GM18511 (cell line): ENCODE results near the gene EXOC3.

Experiments
- ATAC-seq: cut with Tn5 transposase; IDR thresholded peaks from one replicate; pipeline ENCODE4 v1.9.1; 2021; ENCODE audit warnings: mild to moderate bottlenecking, moderate library complexity; ENCODE audit not compliant: unreplicated experiment

The EXOC3 gene

GRCh38 chr5:424301-425110 is 18.5 kb upstream of the EXOC3 start:
- peak; percentile 88 for ATAC-seq

GRCh38 chr5:425714-426113 is 17.3 kb upstream of the EXOC3 start:
- no peak for ATAC-seq

GRCh38 chr5:426392-426976 is 16.5 kb upstream of the EXOC3 start:
- no peak for ATAC-seq

- no peak for ATAC-seq
These were observed 15.4 kb upstream of the EXOC3 start for GRCh38 chr5:427415-428087.

GRCh38 chr5:428219-428618 is 14.8 kb upstream of the EXOC3 start:
- no peak for ATAC-seq

- ATAC-seq = no peak
These were observed 14.1 kb upstream of the EXOC3 start for GRCh38 chr5:428754-429452.

GRCh38 chr5:429453-430188 is 13.4 kb upstream of the EXOC3 start:
- no peak for ATAC-seq

GRCh38 chr5:430214-430925 is 12.6 kb upstream of the EXOC3 start:
- no peak for ATAC-seq

- peak; percentile 76 for ATAC-seq
These were observed 11.8 kb upstream of the EXOC3 start for GRCh38 chr5:431001-431710.

- no peak for ATAC-seq
These were observed 11.3 kb upstream of the EXOC3 start for GRCh38 chr5:431711-432050.

GRCh38 chr5:432201-432927 is 10.6 kb upstream of the EXOC3 start:
- ATAC-seq = no peak

GRCh38 chr5:432928-433791 is 9.8 kb upstream of the EXOC3 start:
- ATAC-seq = no peak

GRCh38 chr5:433836-434235 is 9.1 kb upstream of the EXOC3 start:
- ATAC-seq = no peak

- no peak for ATAC-seq
These were observed 8.4 kb upstream of the EXOC3 start for GRCh38 chr5:434443-435146.

GRCh38 chr5:435156-435790 is 7.7 kb upstream of the EXOC3 start:
- ATAC-seq = no peak

GRCh38 chr5:435961-436640 is 6.9 kb upstream of the EXOC3 start:
- no peak for ATAC-seq

GRCh38 chr5:436641-436975 is 6.4 kb upstream of the EXOC3 start:
- no peak for ATAC-seq
